Measurements from ENCODE around the gene EXOC4. TPM values are rescaled to one million over a fixed set of nuclear protein-coding genes. Genes with fewer than 3 reads are reported as not detected.

Gene EXOC4
- total RNA-seq, 2 donors from 2014 or later: 106 to 115 TPM

- H3K27me3 ChIP-seq (ENCODE audit: control insufficient read depth, insufficient read depth, low read length, poor library complexity, severe bottlenecking): no peaks in the 10 kb centered on the region
- no peak overlapping the region for H3K9ac ChIP-seq (ENCODE audit: extremely low read depth, low read length, poor library complexity, severe bottlenecking)
- H3K9me3 ChIP-seq (ENCODE audit: control insufficient read depth, low read length): no peaks in the 10 kb centered on the region
- peaks cover 3% of the 10 kb centered on the region for H3K4me1 ChIP-seq (ENCODE audit: control insufficient read depth, insufficient read depth, low read length)
- 98% methylated on average over 4 of the region's 5 CpGs; no CpG with 5 or more reads in 1 of the 2 experiments for WGBS, 2 experiments (ENCODE audit: insufficient coverage in 1 of 2, insufficient read length in 1 of 2)
- H3K27ac Mint-ChIP-seq: no peak overlapping the region
- TF ChIP-seq CTCF (conservative IDR thresholded peaks at IDR 0.05): no peak
- peaks cover 8% of the 10 kb centered on the region for H3K36me3 Mint-ChIP-seq (ENCODE audit: low read depth)
- no peaks in the 10 kb centered on the region for H3K36me3 ChIP-seq (ENCODE audit: control insufficient read depth, insufficient read depth, low read length)
- no peak overlapping the region for H3K27ac ChIP-seq (ENCODE audit: low read depth, low read length)
- no peak overlapping the region for H3K4me3 ChIP-seq (ENCODE audit: low read length)
- peaks cover 12% of the 10 kb centered on the region for H3K9me3 Mint-ChIP-seq
- H3K4me3 Mint-ChIP-seq: no peak overlapping the region
- no peaks in the 10 kb centered on the region for H3K27me3 Mint-ChIP-seq (ENCODE audit: insufficient read depth)
- no peak for DNase-seq
- H3K4me1 Mint-ChIP-seq: peaks cover 23% of the 10 kb centered on the region
Observed at GRCh38 chr7:133511708-133512107, 258.8 kb downstream of the EXOC4 start.

DNA sequence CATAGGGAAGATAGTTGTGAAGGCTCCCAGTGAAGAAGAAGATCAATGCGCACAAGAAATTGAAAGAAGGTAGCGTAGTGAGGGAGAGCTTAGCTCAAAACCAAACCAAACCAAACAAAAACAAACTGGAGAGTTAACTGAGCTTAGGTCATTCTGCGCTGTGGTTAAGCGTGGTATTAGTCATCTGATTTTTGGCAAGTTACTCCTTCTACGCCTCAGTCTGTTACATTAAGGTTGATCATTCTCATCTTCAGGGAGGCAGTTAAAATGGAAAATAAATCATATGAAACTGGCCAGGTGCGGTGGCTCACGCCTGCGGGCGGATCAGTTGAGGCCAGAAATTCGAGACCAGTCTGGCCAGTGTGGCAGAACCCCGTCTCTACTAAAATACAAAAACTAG, 259.7 kb downstream of the EXOC4 start:
- Mint-ChIP-seq H3K27me3 (ENCODE audit: insufficient read depth) (no peaks in the 10 kb centered on the region), H3K4me3 (no peak overlapping the region), H3K4me1 (peaks cover 23% of the 10 kb centered on the region), H3K9me3 (peaks cover 12% of the 10 kb centered on the region), H3K36me3 (ENCODE audit: low read depth) (peaks cover 11% of the 10 kb centered on the region), H3K27ac (no peak overlapping the region)
- H3K4me1 ChIP-seq (ENCODE audit: control insufficient read depth, insufficient read depth, low read length): peaks cover 3% of the 10 kb centered on the region
- H3K27me3 ChIP-seq (ENCODE audit: control insufficient read depth, insufficient read depth, low read length, poor library complexity, severe bottlenecking): no peaks in the 10 kb centered on the region
- H3K9me3 ChIP-seq (ENCODE audit: control insufficient read depth, low read length): no peaks in the 10 kb centered on the region
- DNase-seq: no peak
- H3K36me3 ChIP-seq (ENCODE audit: control insufficient read depth, insufficient read depth, low read length): no peaks in the 10 kb centered on the region
- WGBS, 2 experiments (ENCODE audit: insufficient coverage in 1 of 2, insufficient read length in 1 of 2): 89 to 95% methylated on average over 9 to 11 of the region's 11 CpGs
- H3K27ac ChIP-seq (ENCODE audit: low read depth, low read length): no peak overlapping the region
- no peak overlapping the region for H3K9ac ChIP-seq (ENCODE audit: extremely low read depth, low read length, poor library complexity, severe bottlenecking)
- no peak for TF ChIP-seq CTCF (conservative IDR thresholded peaks at IDR 0.05)
- H3K4me3 ChIP-seq (ENCODE audit: low read length): no peak overlapping the region

- H3K36me3 Mint-ChIP-seq (ENCODE audit: low read depth): peaks cover 16% of the 10 kb centered on the region
- H3K9me3 Mint-ChIP-seq: peaks cover 13% of the 10 kb centered on the region
- H3K9ac ChIP-seq (ENCODE audit: extremely low read depth, low read length, poor library complexity, severe bottlenecking): no peak overlapping the region
- no peaks in the 10 kb centered on the region for H3K27me3 ChIP-seq (ENCODE audit: control insufficient read depth, insufficient read depth, low read length, poor library complexity, severe bottlenecking)
- 97% methylated on average over 2 of the region's 2 CpGs; no CpG with 5 or more reads in 1 of the 2 experiments for whole genome bisulfite sequencing, 2 experiments (ENCODE audit: insufficient coverage in 1 of 2, insufficient read length in 1 of 2)
- H3K9me3 ChIP-seq (ENCODE audit: control insufficient read depth, low read length): no peaks in the 10 kb centered on the region
- peaks cover 18% of the 10 kb centered on the region for H3K4me1 Mint-ChIP-seq
- peaks cover 3% of the 10 kb centered on the region for H3K4me1 ChIP-seq (ENCODE audit: control insufficient read depth, insufficient read depth, low read length)
- no peak overlapping the region for H3K27ac ChIP-seq (ENCODE audit: low read depth, low read length)
- no peaks in the 10 kb centered on the region for H3K36me3 ChIP-seq (ENCODE audit: control insufficient read depth, insufficient read depth, low read length)
- H3K4me3 ChIP-seq (ENCODE audit: low read length): no peak overlapping the region
- no peak overlapping the region for H3K27ac Mint-ChIP-seq
- DNase-seq: no peak
- no peak overlapping the region for H3K4me3 Mint-ChIP-seq
- no peak for TF ChIP-seq CTCF (conservative IDR thresholded peaks at IDR 0.05)
- H3K27me3 Mint-ChIP-seq (ENCODE audit: insufficient read depth): no peaks in the 10 kb centered on the region
Observed at GRCh38 chr7:133513608-133514007, 260.7 kb downstream of the EXOC4 start.
